A549 treated with DMSO at 1 μM for 4 hours (cell line): Measurements from ENCODE around the gene ARHGEF16. TPM values are rescaled to one million over a fixed set of nuclear protein-coding genes. Genes with fewer than 3 reads are reported as not detected.

Source experiments
- total RNA-seq: library from RNA; stranded (reverse); fragments of 200-300 nt; extraction: Qiagen RNA extraction; gene quantifications from 5 replicates; pipeline ENCODE4 v1.2.3, GENCODE V29; 2022; ENCODE audit warnings: low read depth

The ARHGEF16 gene
- total RNA-seq, result 3.5 to 5.8 TPM (median 5.1 TPM) in 5 replicates

DNA sequence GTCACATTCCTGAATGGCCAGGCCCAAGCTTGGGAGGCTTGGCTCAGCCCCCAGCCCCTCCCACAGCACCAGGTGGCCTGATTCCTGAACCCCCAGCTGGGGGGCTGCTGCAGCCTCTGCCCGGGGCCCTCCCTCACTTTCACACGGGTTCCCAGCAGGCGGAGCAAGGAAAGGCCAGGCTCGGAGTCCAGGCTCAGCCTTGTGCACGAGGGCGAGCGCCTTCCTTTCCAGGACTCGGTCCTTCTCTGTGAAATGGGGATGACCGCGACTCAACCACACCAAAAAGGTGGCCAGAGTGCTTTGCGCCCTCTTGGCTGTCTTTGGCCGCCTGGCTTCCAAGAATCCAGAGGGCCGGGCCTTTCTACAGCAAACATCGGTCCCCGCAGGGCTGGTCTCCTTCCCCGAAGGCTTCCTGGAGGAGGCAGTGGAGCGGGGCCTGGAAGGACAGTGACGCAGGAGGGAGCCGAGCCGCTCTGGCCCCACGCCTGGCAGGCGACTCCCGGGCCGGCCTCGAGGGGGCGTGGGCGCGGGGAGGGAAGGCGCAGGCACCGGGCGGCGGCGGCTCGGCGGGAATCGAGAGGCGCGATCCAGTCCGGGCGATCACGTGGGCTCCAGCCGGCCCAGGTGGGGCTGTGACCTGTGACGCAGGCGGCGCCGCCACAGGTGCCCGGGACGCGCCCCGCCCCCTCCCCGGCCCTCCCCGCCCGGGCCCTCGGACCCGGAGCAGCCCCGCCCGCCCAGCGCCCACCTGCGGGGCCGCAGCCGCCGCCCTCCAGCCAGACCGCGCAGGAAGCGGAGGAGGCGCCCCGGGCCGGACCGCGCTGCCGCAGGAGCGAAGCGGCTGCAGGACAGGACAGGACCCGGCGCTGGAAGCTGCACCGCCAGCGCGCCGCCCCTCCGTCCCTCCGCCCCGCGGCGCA is at the start of gene ARHGEF16:
TSS of gene ARHGEF16 (plus strand) at position 775 of the 920 bp plus-strand sequence. CDS start 8,420 bp downstream, outside the sequence.

Other genes with a start within 250 kb of the ARHGEF16 start
- gene MEGF6, start 156.8 kb downstream of the ARHGEF16 start, total RNA-seq, result 10.3 to 14.1 TPM (median 13.1 TPM) in 5 replicates
- 23.9 to 27.8 TPM (median 26.6 TPM) in 5 replicates for gene TPRG1L, start 170.3 kb downstream of the ARHGEF16 start, total RNA-seq
- gene WRAP73, start 195.4 kb downstream of the ARHGEF16 start, total RNA-seq, result 14.2 to 21.5 TPM (median 19.2 TPM) in 5 replicates
- 0.37 to 0.63 TPM (median 0.58 TPM) in 5 replicates for gene TP73, start 197.9 kb downstream of the ARHGEF16 start, total RNA-seq